ENCODE data around the gene MSX1.

MSX1 gene

DNA sequence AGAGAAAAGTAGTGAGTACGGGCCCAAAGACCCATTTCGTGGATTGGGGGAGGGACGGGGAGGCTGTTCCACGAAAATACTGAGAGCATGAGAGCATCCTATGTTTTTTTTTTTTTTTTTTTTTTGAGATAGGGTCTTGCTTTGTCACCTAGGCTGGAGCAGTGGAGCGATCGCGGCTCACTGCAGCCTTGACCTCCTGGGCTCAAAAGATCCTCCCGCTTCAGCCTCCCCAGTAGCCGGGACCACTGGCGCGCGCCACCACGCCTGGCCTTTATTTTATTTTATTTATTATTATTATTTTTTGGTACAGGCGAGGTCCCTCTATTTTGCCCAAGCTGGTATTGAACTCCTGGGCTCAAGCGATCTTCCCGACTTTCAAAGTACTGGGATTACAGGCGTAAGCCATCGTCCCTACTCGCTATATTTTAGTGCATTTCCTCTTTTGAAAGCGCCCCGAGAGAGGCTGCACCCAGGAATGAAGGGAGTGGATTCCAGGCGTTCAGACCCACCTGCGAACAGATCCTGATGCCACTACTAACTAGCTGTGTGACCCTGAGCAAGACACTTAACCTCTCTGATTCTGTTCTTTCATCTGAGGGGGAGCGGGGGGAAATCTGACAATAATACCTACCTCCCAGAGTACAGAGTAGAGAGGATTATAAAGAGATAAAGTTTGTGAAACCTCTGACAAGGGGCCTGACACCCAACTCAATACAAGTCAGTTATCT is 5.4 kb upstream of the MSX1 start:
- H3K4me3 ChIP-seq (ENCODE audit: low read length), result peak overlapping the region; percentile 56; the same call in 1 of the 2 replicates
- TF ChIP-seq, protein P1, sequence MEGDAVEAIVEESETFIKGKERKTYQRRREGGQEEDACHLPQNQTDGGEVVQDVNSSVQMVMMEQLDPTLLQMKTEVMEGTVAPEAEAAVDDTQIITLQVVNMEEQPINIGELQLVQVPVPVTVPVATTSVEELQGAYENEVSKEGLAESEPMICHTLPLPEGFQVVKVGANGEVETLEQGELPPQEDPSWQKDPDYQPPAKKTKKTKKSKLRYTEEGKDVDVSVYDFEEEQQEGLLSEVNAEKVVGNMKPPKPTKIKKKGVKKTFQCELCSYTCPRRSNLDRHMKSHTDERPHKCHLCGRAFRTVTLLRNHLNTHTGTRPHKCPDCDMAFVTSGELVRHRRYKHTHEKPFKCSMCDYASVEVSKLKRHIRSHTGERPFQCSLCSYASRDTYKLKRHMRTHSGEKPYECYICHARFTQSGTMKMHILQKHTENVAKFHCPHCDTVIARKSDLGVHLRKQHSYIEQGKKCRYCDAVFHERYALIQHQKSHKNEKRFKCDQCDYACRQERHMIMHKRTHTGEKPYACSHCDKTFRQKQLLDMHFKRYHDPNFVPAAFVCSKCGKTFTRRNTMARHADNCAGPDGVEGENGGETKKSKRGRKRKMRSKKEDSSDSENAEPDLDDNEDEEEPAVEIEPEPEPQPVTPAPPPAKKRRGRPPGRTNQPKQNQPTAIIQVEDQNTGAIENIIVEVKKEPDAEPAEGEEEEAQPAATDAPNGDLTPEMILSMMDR (conservative IDR thresholded peaks at IDR 0.05; ENCODE audit: low read length), result no peak
- DNase-seq (ENCODE audit: low read depth), result no peak

DNA sequence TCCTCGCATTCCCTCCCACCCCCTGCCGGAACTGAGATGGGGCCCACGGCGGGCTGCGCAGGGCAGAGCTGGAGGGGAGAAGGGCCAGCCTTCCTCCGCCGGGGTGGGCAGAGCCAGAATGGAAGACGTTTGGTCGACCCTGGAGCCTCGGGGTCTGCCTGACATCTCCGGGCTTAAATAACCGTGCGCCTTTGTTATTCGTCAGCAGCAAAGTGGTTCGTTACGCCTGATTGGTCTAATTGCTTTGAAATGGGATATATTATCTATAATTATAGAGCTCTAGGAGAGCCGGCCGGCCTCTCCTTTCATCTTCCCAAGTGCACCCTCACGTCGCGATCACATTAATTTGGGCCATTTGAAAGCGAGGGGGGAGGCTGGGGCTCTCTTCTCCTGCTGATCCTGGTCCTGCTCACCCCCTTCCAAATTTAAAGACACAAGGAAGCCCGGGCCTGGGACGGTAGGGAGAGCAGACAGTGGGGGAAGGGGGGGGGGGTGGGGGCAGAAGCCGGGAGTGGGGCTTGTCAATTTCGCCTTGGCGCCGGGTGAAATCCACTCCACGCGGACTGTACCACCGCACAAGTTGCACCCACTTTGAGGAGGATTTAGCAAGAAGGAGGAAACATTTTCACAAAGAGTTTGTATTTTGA is 4.7 kb upstream of the MSX1 start:
- DNase-seq (ENCODE audit: low read depth), result no peak
- TF ChIP-seq, protein P1 (conservative IDR thresholded peaks at IDR 0.05; ENCODE audit: low read length), result no peak
- no peak overlapping the region for H3K4me3 ChIP-seq (ENCODE audit: low read length)

GRCh38 chr4:4855301-4856070 is 4.0 kb upstream of the MSX1 start:
- no peak overlapping the region for H3K4me3 ChIP-seq (ENCODE audit: low read length)
- TF ChIP-seq, protein P1 (conservative IDR thresholded peaks at IDR 0.05; ENCODE audit: low read length), result no peak
- no peak for DNase-seq (ENCODE audit: low read depth)

GRCh38 chr4:4856071-4857000 is 3.1 kb upstream of the MSX1 start:
- no peak for DNase-seq (ENCODE audit: low read depth)
- TF ChIP-seq, protein P1 (conservative IDR thresholded peaks at IDR 0.05; ENCODE audit: low read length), result no peak
- peak overlapping the region; percentile 12; the same call in 1 of the 2 replicates for H3K4me3 ChIP-seq (ENCODE audit: low read length)

GRCh38 chr4:4857001-4857808 is 2.3 kb upstream of the MSX1 start:
- TF ChIP-seq, protein P1 (conservative IDR thresholded peaks at IDR 0.05; ENCODE audit: low read length), result no peak
- DNase-seq (ENCODE audit: low read depth), result no peak
- H3K4me3 ChIP-seq (ENCODE audit: low read length), result no peak overlapping the region

Data from AG10803 (cell line).